SU-DHL-6 (cell line): ENCODE measurements around the gene KNDC1.

ENCODE experiments used
- EZH2phosphoT487 ChIP-seq: fragments of 200-600 bp; sonication (generic), shearing (Covaris generic); conservative IDR thresholded peaks from 2 replicates; pipeline ENCODE4 v1.6.1; 2018; ENCODE audit warnings: mild to moderate bottlenecking, antibody characterized with exemption, low read length, moderate library complexity, mixed read lengths
- TF ChIP-seq, protein P1 (sequence below): fragments of 200-600 bp; sonication (generic); IDR thresholded peaks from one replicate; pipeline ENCODE4 v1.5.1; 2017; ENCODE audit warnings: antibody characterized with exemption, mild to moderate bottlenecking, low read length, moderate library complexity; ENCODE audit not compliant: insufficient read depth, poor library complexity, severe bottlenecking

GRCh38 chr10:133166504-133166827 is 6.4 kb downstream of the KNDC1 start:
- TF ChIP-seq, protein P1, sequence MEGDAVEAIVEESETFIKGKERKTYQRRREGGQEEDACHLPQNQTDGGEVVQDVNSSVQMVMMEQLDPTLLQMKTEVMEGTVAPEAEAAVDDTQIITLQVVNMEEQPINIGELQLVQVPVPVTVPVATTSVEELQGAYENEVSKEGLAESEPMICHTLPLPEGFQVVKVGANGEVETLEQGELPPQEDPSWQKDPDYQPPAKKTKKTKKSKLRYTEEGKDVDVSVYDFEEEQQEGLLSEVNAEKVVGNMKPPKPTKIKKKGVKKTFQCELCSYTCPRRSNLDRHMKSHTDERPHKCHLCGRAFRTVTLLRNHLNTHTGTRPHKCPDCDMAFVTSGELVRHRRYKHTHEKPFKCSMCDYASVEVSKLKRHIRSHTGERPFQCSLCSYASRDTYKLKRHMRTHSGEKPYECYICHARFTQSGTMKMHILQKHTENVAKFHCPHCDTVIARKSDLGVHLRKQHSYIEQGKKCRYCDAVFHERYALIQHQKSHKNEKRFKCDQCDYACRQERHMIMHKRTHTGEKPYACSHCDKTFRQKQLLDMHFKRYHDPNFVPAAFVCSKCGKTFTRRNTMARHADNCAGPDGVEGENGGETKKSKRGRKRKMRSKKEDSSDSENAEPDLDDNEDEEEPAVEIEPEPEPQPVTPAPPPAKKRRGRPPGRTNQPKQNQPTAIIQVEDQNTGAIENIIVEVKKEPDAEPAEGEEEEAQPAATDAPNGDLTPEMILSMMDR: no peak
- no peak for TF ChIP-seq EZH2phosphoT487
